ENCODE data around the gene SMIM7.

SMIM7 gene

GRCh38 chr19:16596399-16596798, 63.5 kb downstream of the SMIM7 start:
- no peak for DNase-seq (ENCODE audit: low spot score)
- no peak for TF ChIP-seq CTCF (IDR thresholded peaks at IDR 0.05; ENCODE audit: extremely low read depth, missing control alignments)

Measured in GM20000 (cell line).